Neural progenitor cell (in vitro differentiated cells): Measurements from ENCODE around the gene CBLB.

Source experiments
- EZH2 ChIP-seq: fragments of 200-600 bp; sonication (generic); IDR thresholded peaks from 2 replicates; pipeline ENCODE4 v1.6.1; 2017; ENCODE audit warnings: antibody characterized with exemption, mild to moderate bottlenecking, moderate library complexity
- TF ChIP-seq, protein P1 (sequence below): fragments of 200-600 bp; sonication (generic); IDR thresholded peaks from 2 replicates; pipeline ENCODE4 v1.5.1; 2017; ENCODE audit warnings: antibody characterized with exemption, mild to moderate bottlenecking

DNA sequence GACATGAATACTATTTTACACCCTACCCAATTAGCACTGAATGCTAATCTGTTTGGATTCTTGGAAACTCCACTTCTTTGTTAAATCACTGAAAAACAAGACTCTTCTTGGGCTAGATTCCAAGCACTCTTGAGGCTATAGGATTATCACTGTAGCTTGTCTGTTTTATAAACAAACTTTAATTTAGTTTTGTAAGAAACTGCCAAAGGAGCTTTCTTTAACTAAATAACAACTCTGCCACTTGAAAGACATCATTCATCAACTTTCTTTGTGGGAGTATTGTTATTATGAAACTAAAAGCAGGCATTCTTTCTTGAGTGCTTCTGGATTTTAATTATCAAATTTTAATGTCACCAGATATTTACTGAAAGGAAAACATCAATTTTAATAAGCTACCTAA lies 24.1 kb downstream of the CBLB start:
- TF ChIP-seq, protein P1, sequence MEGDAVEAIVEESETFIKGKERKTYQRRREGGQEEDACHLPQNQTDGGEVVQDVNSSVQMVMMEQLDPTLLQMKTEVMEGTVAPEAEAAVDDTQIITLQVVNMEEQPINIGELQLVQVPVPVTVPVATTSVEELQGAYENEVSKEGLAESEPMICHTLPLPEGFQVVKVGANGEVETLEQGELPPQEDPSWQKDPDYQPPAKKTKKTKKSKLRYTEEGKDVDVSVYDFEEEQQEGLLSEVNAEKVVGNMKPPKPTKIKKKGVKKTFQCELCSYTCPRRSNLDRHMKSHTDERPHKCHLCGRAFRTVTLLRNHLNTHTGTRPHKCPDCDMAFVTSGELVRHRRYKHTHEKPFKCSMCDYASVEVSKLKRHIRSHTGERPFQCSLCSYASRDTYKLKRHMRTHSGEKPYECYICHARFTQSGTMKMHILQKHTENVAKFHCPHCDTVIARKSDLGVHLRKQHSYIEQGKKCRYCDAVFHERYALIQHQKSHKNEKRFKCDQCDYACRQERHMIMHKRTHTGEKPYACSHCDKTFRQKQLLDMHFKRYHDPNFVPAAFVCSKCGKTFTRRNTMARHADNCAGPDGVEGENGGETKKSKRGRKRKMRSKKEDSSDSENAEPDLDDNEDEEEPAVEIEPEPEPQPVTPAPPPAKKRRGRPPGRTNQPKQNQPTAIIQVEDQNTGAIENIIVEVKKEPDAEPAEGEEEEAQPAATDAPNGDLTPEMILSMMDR = no peak
- no peak for TF ChIP-seq EZH2
